Activated CD4-positive, alpha-beta T cell treated with anti-CD3 and anti-CD28 coated beads, Interleukin-2, amount 50 U/mL, for 24 hours (primary cell): ENCODE data around the gene OCSTAMP.
A peak's percentile ranks its signal among the peaks of the same experiment; 100 is the strongest.

ENCODE experiments used
- DNase-seq, 2 donors: peaks; one replicate each; pipeline ENCODE4 v3.0.0-alpha.2; 2020; ENCODE audit warnings: low read depth in 1 of 2, low spot score in 1 of 2

Gene OCSTAMP

GRCh38 chr20:46573788-46574584 is 23.5 kb upstream of the OCSTAMP start:
- no peak for DNase-seq

GRCh38 chr20:46573234-46573633 is 22.8 kb upstream of the OCSTAMP start:
- DNase-seq, result no peak

- no peak for DNase-seq
Observed at GRCh38 chr20:46572790-46573189, 22.3 kb upstream of the OCSTAMP start.

- no peak for DNase-seq
Observed at GRCh38 chr20:46572153-46572552, 21.7 kb upstream of the OCSTAMP start.

- no peak for DNase-seq
Observed at GRCh38 chr20:46571418-46571817, 21.0 kb upstream of the OCSTAMP start.

GRCh38 chr20:46570956-46571355 is 20.5 kb upstream of the OCSTAMP start:
- DNase-seq, result no peak

- no peak for DNase-seq
Observed at GRCh38 chr20:46569961-46570360, 19.5 kb upstream of the OCSTAMP start.

- no peak for DNase-seq
Observed at GRCh38 chr20:46568570-46569129, 18.2 kb upstream of the OCSTAMP start.

GRCh38 chr20:46566125-46566524 is 15.7 kb upstream of the OCSTAMP start:
- no peak for DNase-seq

- no peak for DNase-seq
Observed at GRCh38 chr20:46564241-46564957, 13.9 kb upstream of the OCSTAMP start.

GRCh38 chr20:46563860-46564221 is 13.4 kb upstream of the OCSTAMP start:
- no peak for DNase-seq

- DNase-seq, result no peak
Observed at GRCh38 chr20:46563170-46563859, 12.9 kb upstream of the OCSTAMP start.

- peak; percentile 33 to 58 for DNase-seq
Observed at GRCh38 chr20:46562373-46563169, 12.1 kb upstream of the OCSTAMP start.

GRCh38 chr20:46562009-46562372 is 11.5 kb upstream of the OCSTAMP start:
- DNase-seq, result no peak

- no peak for DNase-seq
Observed at GRCh38 chr20:46559685-46560440, 9.4 kb upstream of the OCSTAMP start.

- DNase-seq, result no peak
Observed at GRCh38 chr20:46559001-46559400, 8.5 kb upstream of the OCSTAMP start.

- peak in 1 of 2 donors; percentile 41 for DNase-seq
Observed at GRCh38 chr20:46558511-46558959, 8.1 kb upstream of the OCSTAMP start.

GRCh38 chr20:46557231-46557956 is 6.9 kb upstream of the OCSTAMP start:
- no peak for DNase-seq

GRCh38 chr20:46555370-46555956 is 5.0 kb upstream of the OCSTAMP start:
- no peak for DNase-seq
